ENCODE data around the gene DOCK4.

DOCK4 gene

DNA sequence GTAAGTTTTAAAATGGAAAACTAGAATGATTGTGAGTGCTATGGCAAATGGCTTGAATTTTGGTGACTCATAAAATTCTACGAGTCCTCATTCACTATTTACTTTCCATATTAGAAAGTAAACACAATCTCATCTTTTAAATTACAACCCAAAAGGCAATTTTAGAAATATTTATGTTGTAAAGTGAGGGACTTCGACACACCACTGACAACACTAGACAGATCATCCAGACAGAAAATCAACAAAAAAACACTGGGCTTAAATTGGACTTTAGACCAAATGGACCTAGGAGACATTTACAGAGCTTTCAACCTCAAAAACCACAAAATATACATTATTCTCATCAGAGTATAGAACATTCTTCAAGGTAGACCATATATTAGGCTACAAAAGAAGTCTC is 30.4 kb upstream of the DOCK4 start:
- Histone ChIP-seq H3K27me3 (ENCODE audit: control insufficient read depth in 5 of 5, insufficient read depth in 4 of 5, low read length in 5 of 5) (no peaks in the 10 kb centered on the region), H3K4me1 (ENCODE audit: control insufficient read depth in 5 of 5, insufficient read depth in 5 of 5, low read length in 5 of 5) (peaks cover 0 to 12% (median 6%) of the 10 kb centered on the region in 5 donors), H3K36me3 (ENCODE audit: control insufficient read depth in 5 of 5, insufficient read depth in 5 of 5, low read length in 5 of 5) (no peaks in the 10 kb centered on the region), H3K4me3 (ENCODE audit: low read depth in 1 of 5, low read length in 5 of 5) (no peak overlapping the region), H3K27ac (ENCODE audit: low read depth, low read length) (no peak overlapping the region), H3K9me3 (ENCODE audit: control insufficient read depth in 5 of 5, low read length in 5 of 5) (no peaks in the 10 kb centered on the region), H3K9ac (ENCODE audit: low read length in 5 of 5) (no peak overlapping the region)

DNA sequence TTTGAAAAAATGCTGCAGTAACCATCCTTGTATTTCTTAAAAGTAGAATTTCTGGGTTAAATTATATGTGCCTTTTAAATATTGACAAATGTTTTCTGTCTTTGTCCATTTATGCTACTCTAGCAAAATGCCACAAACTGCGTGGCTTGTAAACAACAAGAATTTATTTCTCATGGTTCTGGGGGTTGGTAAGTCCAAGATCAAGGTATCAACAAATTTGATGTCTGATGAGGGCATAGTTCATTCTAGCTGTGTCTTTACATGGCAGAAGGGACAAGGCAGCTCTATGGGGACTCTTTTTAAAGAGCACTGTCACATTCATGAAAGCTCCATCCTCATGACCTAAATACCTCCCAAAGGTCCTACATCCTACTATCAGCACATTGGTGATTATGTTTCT is 27.9 kb upstream of the DOCK4 start:
- Histone ChIP-seq H3K4me1 (ENCODE audit: control insufficient read depth in 5 of 5, insufficient read depth in 5 of 5, low read length in 5 of 5) (peaks cover 0 to 12% (median 6%) of the 10 kb centered on the region in 5 donors), H3K27me3 (ENCODE audit: control insufficient read depth in 5 of 5, insufficient read depth in 4 of 5, low read length in 5 of 5) (no peaks in the 10 kb centered on the region), H3K9ac (ENCODE audit: low read length in 5 of 5) (no peak overlapping the region), H3K36me3 (ENCODE audit: control insufficient read depth in 5 of 5, insufficient read depth in 5 of 5, low read length in 5 of 5) (no peaks in the 10 kb centered on the region), H3K27ac (ENCODE audit: low read depth, low read length) (no peak overlapping the region), H3K4me3 (ENCODE audit: low read depth in 1 of 5, low read length in 5 of 5) (no peak overlapping the region), H3K9me3 (ENCODE audit: control insufficient read depth in 5 of 5, low read length in 5 of 5) (no peaks in the 10 kb centered on the region)

DNA sequence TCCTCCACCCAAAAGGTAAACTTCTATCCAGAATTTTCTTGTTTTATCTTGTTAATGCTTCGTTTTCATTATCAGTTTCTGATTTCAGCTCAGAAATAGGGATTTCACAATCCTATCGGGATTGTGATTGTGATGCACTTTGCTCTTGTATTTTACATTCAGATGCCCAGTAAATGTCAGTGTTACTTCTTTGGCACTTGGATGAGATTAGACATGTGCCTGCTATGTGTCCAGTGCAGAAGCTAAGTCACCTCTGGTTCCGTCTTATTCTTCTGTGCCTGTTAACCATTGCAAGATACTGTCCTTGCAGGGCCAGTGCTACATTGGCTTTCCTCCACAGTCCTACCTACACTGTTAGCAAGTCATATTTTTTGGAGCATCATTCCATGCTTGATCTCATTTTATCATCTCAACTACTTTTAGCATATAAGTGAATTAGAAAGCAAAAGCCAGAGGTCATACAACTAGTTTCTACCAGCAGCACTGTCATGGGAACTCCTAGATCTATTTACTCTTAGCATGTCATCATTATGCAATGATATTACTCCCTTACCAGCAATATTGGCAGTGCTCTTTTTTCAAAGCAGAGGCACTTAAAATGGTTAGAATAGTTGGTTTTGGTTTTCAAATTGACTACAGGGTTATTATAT is 27.0 kb upstream of the DOCK4 start:
- peaks cover 0 to 12% (median 6%) of the 10 kb centered on the region in 5 donors for H3K4me1 ChIP-seq (ENCODE audit: control insufficient read depth in 5 of 5, insufficient read depth in 5 of 5, low read length in 5 of 5)
- H3K27ac ChIP-seq (ENCODE audit: low read depth, low read length): no peak overlapping the region
- peak overlapping the region in 1 of 5 donors; percentile 25 for H3K4me3 ChIP-seq (ENCODE audit: low read depth in 1 of 5, low read length in 5 of 5)

DNA sequence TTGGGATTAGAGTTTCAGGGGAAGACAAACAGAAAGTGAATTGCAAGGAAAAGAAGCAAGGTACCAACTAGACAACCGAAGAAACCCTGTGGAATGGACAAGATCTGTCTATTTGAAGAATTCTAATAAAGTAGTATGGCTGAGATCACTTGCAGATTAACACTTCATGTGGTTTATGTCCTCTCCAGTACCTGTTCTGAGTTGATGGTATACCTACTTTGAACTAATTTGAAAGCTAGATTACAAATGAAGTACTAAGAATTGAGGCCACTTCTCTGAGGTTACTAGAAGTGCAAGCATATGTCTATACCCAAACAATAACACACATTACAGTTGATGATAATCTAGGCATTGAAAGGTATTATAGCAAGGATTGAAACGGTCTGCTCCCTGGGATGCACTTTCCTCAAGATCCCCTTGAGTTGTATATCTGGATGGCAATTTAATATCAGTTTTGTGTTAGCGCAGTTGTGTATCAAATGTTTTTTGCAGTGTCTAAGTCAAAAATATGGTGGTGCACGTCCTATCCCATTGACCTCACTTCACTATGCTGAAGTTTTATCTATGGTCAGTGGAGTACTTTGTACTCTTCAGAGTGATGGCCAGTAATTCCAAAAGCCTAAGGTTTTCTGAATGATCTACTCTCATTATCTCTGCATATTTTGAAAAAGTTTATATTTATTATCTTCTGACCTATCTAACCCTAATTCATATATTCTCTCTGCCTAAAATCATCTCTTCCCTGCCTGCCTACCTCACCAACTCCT is 26.2 kb upstream of the DOCK4 start:
- Histone ChIP-seq H3K27ac (ENCODE audit: low read depth, low read length) (no peak overlapping the region), H3K27me3 (ENCODE audit: control insufficient read depth in 5 of 5, insufficient read depth in 4 of 5, low read length in 5 of 5) (no peaks in the 10 kb centered on the region), H3K9me3 (ENCODE audit: control insufficient read depth in 5 of 5, low read length in 5 of 5) (no peaks in the 10 kb centered on the region), H3K9ac (ENCODE audit: low read length in 5 of 5) (no peak overlapping the region), H3K4me3 (ENCODE audit: low read depth in 1 of 5, low read length in 5 of 5) (no peak overlapping the region), H3K36me3 (ENCODE audit: control insufficient read depth in 5 of 5, insufficient read depth in 5 of 5, low read length in 5 of 5) (no peaks in the 10 kb centered on the region), H3K4me1 (ENCODE audit: control insufficient read depth in 5 of 5, insufficient read depth in 5 of 5, low read length in 5 of 5) (peaks cover 0 to 12% (median 6%) of the 10 kb centered on the region in 5 donors)

More for the DNA sequence above, 27.0 kb upstream of the DOCK4 start:
- no peaks in the 10 kb centered on the region for H3K36me3 ChIP-seq (ENCODE audit: control insufficient read depth in 5 of 5, insufficient read depth in 5 of 5, low read length in 5 of 5)
- H3K27me3 ChIP-seq (ENCODE audit: control insufficient read depth in 5 of 5, insufficient read depth in 4 of 5, low read length in 5 of 5): no peaks in the 10 kb centered on the region
- no peak overlapping the region for H3K9ac ChIP-seq (ENCODE audit: low read length in 5 of 5)
- H3K9me3 ChIP-seq (ENCODE audit: control insufficient read depth in 5 of 5, low read length in 5 of 5): no peaks in the 10 kb centered on the region

DNA sequence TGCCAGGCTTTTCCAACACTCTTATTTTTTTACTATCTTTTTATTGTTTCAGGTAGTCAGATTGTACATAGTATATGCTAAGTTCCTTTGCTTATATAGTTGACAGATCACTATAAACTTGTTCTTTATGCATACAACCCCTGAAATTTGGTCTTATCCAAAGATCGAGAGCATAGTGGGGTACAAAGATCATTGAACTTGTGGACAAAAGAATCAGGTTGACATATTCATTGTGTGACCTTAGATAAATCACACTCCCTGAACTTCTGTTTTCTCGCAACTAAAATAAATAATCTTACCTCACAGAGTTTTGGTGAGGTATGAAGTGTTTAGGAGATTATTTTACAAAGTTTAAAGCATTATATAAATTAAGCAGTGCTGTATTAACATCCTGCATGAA is 22.4 kb upstream of the DOCK4 start:
- Histone ChIP-seq H3K27ac (ENCODE audit: low read depth, low read length) (no peak overlapping the region), H3K9me3 (ENCODE audit: control insufficient read depth in 5 of 5, low read length in 5 of 5) (no peaks in the 10 kb centered on the region), H3K4me1 (ENCODE audit: control insufficient read depth in 5 of 5, insufficient read depth in 5 of 5, low read length in 5 of 5) (peaks cover 0 to 9% (median 9%) of the 10 kb centered on the region in 5 donors), H3K4me3 (ENCODE audit: low read depth in 1 of 5, low read length in 5 of 5) (no peak overlapping the region), H3K9ac (ENCODE audit: low read length in 5 of 5) (no peak overlapping the region), H3K27me3 (ENCODE audit: control insufficient read depth in 5 of 5, insufficient read depth in 4 of 5, low read length in 5 of 5) (no peaks in the 10 kb centered on the region), H3K36me3 (ENCODE audit: control insufficient read depth in 5 of 5, insufficient read depth in 5 of 5, low read length in 5 of 5) (no peaks in the 10 kb centered on the region)

DNA sequence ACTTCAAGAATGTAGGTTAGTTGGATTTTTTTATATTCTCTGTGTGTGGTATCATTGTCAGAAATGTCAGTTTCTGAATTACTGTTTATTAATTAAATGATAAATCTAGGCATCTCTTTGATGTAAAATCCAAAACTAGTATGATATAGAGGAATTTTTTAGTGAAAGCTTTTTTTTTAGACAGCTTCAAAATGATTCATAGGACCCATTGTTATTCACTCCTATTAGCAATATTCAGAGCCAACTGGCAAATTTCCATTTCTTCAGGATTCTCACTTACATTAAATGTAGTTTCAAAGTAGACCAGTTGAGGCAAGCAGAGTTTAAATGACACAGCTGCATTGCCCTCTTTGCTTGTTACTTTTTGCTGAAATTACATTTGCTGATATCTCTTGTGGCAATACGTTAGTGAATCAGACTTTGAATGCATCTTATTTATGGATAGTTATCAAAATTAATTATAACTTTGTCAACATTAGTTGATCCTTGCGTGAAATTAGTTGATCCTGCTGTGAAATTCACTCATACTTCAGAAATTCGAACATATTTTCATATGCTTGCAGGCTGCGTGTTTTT is 20.6 kb upstream of the DOCK4 start:
- Histone ChIP-seq H3K27ac (ENCODE audit: low read depth, low read length) (no peak overlapping the region), H3K9me3 (ENCODE audit: control insufficient read depth in 5 of 5, low read length in 5 of 5) (no peaks in the 10 kb centered on the region), H3K4me3 (ENCODE audit: low read depth in 1 of 5, low read length in 5 of 5) (no peak overlapping the region), H3K9ac (ENCODE audit: low read length in 5 of 5) (no peak overlapping the region), H3K27me3 (ENCODE audit: control insufficient read depth in 5 of 5, insufficient read depth in 4 of 5, low read length in 5 of 5) (no peaks in the 10 kb centered on the region), H3K36me3 (ENCODE audit: control insufficient read depth in 5 of 5, insufficient read depth in 5 of 5, low read length in 5 of 5) (no peaks in the 10 kb centered on the region), H3K4me1 (ENCODE audit: control insufficient read depth in 5 of 5, insufficient read depth in 5 of 5, low read length in 5 of 5) (peaks cover 0 to 12% (median 6%) of the 10 kb centered on the region in 5 donors)

DNA sequence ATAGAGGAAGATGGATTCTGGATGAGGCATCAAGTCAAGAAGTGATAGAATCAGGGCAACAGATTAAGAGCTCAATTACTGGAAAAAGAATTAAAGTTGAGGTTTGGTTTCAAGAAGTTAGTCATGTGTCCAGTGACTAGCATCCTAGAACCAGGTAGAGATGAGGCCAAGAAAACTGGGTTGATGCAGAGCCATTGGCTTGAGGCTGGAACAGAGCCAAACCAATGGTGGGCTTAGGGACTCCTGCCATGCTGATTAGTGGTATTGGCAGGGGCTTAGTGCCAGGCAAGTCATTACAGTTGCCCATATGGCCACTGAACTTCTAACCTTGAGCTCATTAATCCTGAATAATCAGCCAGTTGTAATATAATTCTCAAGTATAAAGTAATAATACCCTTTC is 18.8 kb upstream of the DOCK4 start:
- H3K4me3 ChIP-seq (ENCODE audit: low read depth in 1 of 5, low read length in 5 of 5): no peak overlapping the region
- no peaks in the 10 kb centered on the region for H3K36me3 ChIP-seq (ENCODE audit: control insufficient read depth in 5 of 5, insufficient read depth in 5 of 5, low read length in 5 of 5)
- H3K27me3 ChIP-seq (ENCODE audit: control insufficient read depth in 5 of 5, insufficient read depth in 4 of 5, low read length in 5 of 5): no peaks in the 10 kb centered on the region
- no peak overlapping the region for H3K9ac ChIP-seq (ENCODE audit: low read length in 5 of 5)
- peaks cover 0 to 12% (median 6%) of the 10 kb centered on the region in 5 donors for H3K4me1 ChIP-seq (ENCODE audit: control insufficient read depth in 5 of 5, insufficient read depth in 5 of 5, low read length in 5 of 5)
- no peak overlapping the region for H3K27ac ChIP-seq (ENCODE audit: low read depth, low read length)
- H3K9me3 ChIP-seq (ENCODE audit: control insufficient read depth in 5 of 5, low read length in 5 of 5): no peaks in the 10 kb centered on the region

DNA sequence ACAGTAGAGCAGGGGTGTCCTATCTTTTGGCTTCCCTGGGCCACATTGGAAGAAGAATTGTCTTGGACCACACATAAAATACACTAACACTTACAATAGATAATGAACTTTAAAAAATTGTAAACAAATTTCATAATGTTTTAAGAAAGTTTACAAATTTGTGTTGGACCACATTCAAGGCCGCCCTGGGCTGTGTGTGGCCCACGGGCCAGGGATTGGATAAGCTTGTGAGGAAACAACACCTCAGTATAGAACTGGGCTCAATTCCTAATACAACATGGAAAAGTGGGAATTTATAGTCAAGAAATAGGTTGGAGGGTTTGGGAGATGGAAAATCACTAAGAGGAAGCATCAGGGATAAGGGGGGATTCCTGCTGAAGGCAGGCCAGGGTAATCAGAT is 18.0 kb upstream of the DOCK4 start:
- Histone ChIP-seq H3K4me1 (ENCODE audit: control insufficient read depth in 5 of 5, insufficient read depth in 5 of 5, low read length in 5 of 5) (peaks cover 0 to 12% (median 6%) of the 10 kb centered on the region in 5 donors), H3K4me3 (ENCODE audit: low read depth in 1 of 5, low read length in 5 of 5) (no peak overlapping the region), H3K9ac (ENCODE audit: low read length in 5 of 5) (no peak overlapping the region), H3K36me3 (ENCODE audit: control insufficient read depth in 5 of 5, insufficient read depth in 5 of 5, low read length in 5 of 5) (no peaks in the 10 kb centered on the region), H3K27ac (ENCODE audit: low read depth, low read length) (no peak overlapping the region), H3K27me3 (ENCODE audit: control insufficient read depth in 5 of 5, insufficient read depth in 4 of 5, low read length in 5 of 5) (no peaks in the 10 kb centered on the region), H3K9me3 (ENCODE audit: control insufficient read depth in 5 of 5, low read length in 5 of 5) (no peaks in the 10 kb centered on the region)

DNA sequence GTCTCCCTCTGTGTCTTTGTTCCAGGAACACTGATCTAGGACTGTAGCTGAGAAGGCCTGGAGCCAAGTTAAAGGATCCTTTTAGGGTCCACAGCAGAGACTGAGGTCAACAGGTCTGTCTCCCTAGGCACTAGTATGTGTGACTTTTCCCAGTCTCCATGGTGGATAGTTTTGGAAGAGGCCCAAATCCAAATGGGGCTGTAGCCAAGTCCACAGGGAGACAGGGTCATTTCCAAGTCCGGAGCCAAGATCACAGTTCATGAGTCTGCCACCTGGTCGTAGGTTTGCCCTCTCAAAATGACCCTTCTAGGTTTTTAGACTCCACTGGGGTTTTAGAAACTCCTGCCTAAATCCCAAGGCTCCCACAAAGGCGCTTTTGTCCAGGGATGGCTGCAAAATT is 17.1 kb upstream of the DOCK4 start:
- H3K9me3 ChIP-seq (ENCODE audit: control insufficient read depth in 5 of 5, low read length in 5 of 5): no peaks in the 10 kb centered on the region
- no peaks in the 10 kb centered on the region for H3K27me3 ChIP-seq (ENCODE audit: control insufficient read depth in 5 of 5, insufficient read depth in 4 of 5, low read length in 5 of 5)
- no peak overlapping the region for H3K4me3 ChIP-seq (ENCODE audit: low read depth in 1 of 5, low read length in 5 of 5)
- no peaks in the 10 kb centered on the region for H3K36me3 ChIP-seq (ENCODE audit: control insufficient read depth in 5 of 5, insufficient read depth in 5 of 5, low read length in 5 of 5)
- peaks cover 0 to 12% (median 6%) of the 10 kb centered on the region in 5 donors for H3K4me1 ChIP-seq (ENCODE audit: control insufficient read depth in 5 of 5, insufficient read depth in 5 of 5, low read length in 5 of 5)
- H3K9ac ChIP-seq (ENCODE audit: low read length in 5 of 5): no peak overlapping the region
- no peak overlapping the region for H3K27ac ChIP-seq (ENCODE audit: low read depth, low read length)

DNA sequence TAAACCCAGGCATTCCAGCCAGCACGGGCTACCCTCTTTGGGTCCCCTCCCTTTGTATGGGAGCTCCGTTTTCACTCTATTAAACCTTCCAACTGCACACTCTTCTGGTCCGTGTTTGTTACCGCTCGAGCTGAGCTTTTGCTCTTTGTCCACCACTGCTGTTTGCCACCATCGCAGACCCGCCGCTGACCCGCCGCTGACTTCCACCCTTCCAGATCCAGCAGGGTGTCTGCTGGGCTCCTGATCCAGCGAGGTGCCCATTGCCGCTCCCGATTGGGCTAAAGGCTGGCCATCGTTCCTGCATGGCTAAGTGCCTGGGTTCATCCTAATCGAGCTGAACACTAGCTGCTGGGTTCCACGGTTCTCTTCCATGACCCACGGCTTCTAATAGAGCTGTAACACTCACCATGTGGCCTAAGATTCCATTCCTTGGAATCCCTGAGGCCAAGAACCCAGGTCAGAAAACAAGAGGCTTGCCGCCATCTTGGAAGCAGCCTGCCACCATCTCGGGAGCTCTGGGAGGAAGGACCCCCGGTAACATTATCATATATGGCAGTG is 14.8 kb upstream of the DOCK4 start:
- no peaks in the 10 kb centered on the region for H3K9me3 ChIP-seq (ENCODE audit: control insufficient read depth in 5 of 5, low read length in 5 of 5)
- no peaks in the 10 kb centered on the region for H3K36me3 ChIP-seq (ENCODE audit: control insufficient read depth in 5 of 5, insufficient read depth in 5 of 5, low read length in 5 of 5)
- H3K27me3 ChIP-seq (ENCODE audit: control insufficient read depth in 5 of 5, insufficient read depth in 4 of 5, low read length in 5 of 5): no peaks in the 10 kb centered on the region
- H3K4me3 ChIP-seq (ENCODE audit: low read depth in 1 of 5, low read length in 5 of 5): no peak overlapping the region
- H3K4me1 ChIP-seq (ENCODE audit: control insufficient read depth in 5 of 5, insufficient read depth in 5 of 5, low read length in 5 of 5): peaks cover 0 to 12% (median 6%) of the 10 kb centered on the region in 5 donors
- no peak overlapping the region for H3K27ac ChIP-seq (ENCODE audit: low read depth, low read length)
- H3K9ac ChIP-seq (ENCODE audit: low read length in 5 of 5): no peak overlapping the region
